ENCODE data around the gene RPSA.

DNA sequence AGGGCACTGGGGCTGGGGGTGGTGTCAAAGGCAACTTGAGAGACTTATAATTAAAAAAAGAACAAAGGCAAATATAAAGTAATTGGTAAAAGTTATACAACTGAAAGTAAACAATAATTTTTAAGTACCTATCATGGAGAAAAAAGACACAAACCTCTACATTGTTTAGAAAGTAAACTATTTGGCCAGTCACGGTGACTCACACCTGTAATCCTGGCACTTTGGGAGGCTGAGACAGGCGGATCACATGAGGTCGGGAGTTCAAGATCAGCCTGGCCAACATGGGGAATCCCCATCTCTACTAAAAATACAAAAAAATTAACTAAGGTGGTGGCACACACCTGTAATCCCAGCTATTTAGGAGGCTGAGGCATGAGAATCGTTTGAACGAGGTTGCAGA, 25.8 kb downstream of the RPSA start:
- TF ChIP-seq ZSCAN20 (CRISPR knock-in tag; IDR thresholded peaks at IDR 0.05) (no peak), EHMT2 (IDR thresholded peaks at IDR 0.05; ENCODE audit: low read depth) (no peak), RFX5 (IDR thresholded peaks at IDR 0.05) (no peak), SMC3 (IDR thresholded peaks at IDR 0.05) (no peak), HOXA7 (CRISPR knock-in tag; IDR thresholded peaks at IDR 0.05) (no peak), CEBPB (IDR thresholded peaks at IDR 0.05) (no peak), POLR2A (IDR thresholded peaks at IDR 0.05; ENCODE audit: low read length) (no peak), SREBF2 (IDR thresholded peaks at IDR 0.05) (no peak), TP53 (CRISPR knock-in tag; IDR thresholded peaks at IDR 0.05) (no peak), ESRRA (IDR thresholded peaks at IDR 0.05; ENCODE audit: borderline replicate concordance, low read length) (no peak)
- TF ChIP-seq, protein P1, sequence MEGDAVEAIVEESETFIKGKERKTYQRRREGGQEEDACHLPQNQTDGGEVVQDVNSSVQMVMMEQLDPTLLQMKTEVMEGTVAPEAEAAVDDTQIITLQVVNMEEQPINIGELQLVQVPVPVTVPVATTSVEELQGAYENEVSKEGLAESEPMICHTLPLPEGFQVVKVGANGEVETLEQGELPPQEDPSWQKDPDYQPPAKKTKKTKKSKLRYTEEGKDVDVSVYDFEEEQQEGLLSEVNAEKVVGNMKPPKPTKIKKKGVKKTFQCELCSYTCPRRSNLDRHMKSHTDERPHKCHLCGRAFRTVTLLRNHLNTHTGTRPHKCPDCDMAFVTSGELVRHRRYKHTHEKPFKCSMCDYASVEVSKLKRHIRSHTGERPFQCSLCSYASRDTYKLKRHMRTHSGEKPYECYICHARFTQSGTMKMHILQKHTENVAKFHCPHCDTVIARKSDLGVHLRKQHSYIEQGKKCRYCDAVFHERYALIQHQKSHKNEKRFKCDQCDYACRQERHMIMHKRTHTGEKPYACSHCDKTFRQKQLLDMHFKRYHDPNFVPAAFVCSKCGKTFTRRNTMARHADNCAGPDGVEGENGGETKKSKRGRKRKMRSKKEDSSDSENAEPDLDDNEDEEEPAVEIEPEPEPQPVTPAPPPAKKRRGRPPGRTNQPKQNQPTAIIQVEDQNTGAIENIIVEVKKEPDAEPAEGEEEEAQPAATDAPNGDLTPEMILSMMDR (IDR thresholded peaks at IDR 0.05) = no peak
- TF ChIP-seq, protein P2, sequence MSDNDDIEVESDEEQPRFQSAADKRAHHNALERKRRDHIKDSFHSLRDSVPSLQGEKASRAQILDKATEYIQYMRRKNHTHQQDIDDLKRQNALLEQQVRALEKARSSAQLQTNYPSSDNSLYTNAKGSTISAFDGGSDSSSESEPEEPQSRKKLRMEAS (IDR thresholded peaks at IDR 0.05) = no peak
